Cardiac fibroblast (primary cell): ENCODE measurements around the gene FANCC.

Experiments used
- DNase-seq, 2 donors: peaks; one replicate each; pipeline versions ENCODE4 v3.0.0 to v3.0.0-alpha.2; 2010; ENCODE audit warnings: low read depth in 2 of 2
- H3K4me3 ChIP-seq, 2 donors: replicated peaks in 1 of 2; 1 replicate in 1 of 2; 2 replicates in 1 of 2; pipeline ENCODE4 v1.5.1; 2011; ENCODE audit warnings: low read depth in 2 of 2, low read length in 2 of 2, mild to moderate bottlenecking in 2 of 2, moderate library complexity in 1 of 2
- TF ChIP-seq, protein P1 (sequence below): IDR thresholded peaks from one replicate; pipeline ENCODE4 v1.5.1; 2011; ENCODE audit warnings: low read depth, mild to moderate bottlenecking, low read length, inconsistent platforms

Gene FANCC

DNA sequence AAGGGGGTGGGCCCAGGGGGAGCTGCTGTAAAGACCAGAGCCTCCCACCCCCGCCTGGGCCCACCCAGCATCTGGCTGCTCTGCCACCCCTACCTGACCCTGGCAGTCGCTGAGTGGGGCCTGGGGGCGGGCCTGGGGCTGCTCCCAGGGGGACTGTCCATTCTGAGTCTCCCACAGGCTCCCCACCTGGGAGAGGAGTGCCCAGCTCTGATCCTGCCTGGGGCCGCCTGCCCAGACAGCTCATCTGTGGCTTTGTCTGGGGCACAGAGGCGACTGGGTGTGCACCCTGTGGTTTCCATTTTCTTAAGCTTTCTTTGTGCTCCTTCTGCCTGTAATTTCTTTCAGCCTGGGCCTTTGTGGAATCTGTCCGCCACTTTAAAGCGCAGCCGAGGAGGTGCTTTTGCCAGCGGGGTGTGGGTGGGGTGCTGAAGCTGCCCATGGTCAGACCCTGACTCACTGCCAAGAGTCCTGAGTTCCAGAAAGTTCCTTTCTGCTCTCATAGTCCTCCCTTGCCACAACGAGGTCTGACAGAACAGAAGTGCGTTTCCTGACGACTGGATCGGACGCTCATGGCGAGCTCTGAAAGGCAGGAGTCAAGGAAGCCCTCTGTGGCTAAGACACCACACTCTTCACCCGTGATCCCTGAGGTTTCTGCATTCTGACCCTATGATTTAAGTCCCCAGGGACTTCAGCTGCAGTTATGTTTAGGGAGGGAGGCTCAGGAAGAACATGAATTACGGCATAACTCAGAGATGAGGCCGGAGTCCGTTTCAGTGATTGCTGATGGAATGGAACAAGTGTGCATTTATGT, 225.0 kb downstream of the FANCC start:
- peak; percentile 68 to 95 for DNase-seq
- TF ChIP-seq, protein P1, sequence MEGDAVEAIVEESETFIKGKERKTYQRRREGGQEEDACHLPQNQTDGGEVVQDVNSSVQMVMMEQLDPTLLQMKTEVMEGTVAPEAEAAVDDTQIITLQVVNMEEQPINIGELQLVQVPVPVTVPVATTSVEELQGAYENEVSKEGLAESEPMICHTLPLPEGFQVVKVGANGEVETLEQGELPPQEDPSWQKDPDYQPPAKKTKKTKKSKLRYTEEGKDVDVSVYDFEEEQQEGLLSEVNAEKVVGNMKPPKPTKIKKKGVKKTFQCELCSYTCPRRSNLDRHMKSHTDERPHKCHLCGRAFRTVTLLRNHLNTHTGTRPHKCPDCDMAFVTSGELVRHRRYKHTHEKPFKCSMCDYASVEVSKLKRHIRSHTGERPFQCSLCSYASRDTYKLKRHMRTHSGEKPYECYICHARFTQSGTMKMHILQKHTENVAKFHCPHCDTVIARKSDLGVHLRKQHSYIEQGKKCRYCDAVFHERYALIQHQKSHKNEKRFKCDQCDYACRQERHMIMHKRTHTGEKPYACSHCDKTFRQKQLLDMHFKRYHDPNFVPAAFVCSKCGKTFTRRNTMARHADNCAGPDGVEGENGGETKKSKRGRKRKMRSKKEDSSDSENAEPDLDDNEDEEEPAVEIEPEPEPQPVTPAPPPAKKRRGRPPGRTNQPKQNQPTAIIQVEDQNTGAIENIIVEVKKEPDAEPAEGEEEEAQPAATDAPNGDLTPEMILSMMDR, result no peak
- no peak overlapping the region for H3K4me3 ChIP-seq

DNA sequence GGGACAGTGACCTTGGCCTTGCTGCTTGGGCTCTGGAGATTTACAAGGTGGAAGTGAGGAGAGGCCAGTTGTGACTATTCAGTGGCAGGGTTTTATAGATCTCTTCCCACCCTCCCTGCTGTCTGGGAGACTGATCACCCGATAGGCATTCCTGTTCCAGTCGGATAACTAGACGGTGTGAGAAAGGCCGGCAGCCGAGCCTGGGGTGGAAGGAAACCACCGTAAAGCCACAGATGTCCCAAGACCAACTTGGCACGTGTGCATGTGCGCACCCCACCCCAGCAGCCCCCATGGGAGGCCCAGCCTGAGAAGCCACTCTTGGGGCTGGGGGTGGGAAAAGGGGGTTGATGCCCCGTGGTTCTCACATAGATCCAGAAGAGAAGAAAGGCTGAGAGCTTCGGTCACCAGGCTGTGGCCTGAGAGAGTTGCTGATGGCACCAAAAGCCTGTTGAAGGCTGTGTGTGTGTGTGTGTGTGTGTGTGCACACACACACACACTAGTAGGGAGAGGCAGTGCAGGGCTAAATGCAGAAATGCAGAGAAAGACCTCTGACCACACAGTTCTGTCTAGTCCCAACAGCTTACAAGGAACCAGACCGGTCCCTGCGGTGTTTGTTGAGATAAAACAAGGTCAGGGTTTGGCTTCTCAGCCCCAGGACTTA, 225.8 kb downstream of the FANCC start:
- TF ChIP-seq, protein P1, result no peak
- DNase-seq, result peak; percentile 60 to 72
- no peak overlapping the region for H3K4me3 ChIP-seq

DNA sequence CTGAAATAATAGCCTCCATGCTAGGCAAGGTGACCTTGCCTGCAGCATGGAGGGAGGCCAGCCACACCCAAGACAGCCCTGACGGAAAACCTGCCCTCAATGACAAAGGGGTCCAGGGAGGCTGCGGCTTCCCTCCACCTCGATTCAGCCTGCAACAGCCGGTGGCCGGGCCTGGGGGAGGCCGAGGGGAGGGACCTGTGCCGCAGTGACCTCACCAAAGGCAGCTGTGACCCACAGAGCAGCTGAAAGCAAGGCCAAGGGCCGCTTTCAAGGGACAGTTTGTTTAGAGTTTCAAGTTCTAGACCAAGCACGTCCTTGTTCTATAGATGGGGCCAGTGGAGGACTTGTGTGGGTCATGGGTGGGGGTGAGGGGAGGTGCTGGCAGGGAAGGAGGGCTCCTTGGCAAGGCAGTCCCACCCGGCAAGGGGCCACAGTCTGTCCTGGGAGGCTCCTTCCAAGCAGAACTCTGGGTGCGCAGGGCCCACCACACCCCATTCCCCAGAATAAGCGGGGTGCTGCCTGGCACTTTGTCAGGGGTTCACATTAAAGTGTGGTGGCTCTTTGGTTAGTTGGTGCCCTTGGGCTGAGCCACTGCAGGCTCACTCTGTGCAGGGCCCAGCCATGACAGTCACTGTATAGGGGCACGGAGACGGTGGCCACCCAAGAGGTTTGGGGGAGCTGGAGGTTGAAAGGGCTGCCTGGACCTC, 226.5 kb downstream of the FANCC start:
- TF ChIP-seq, protein P1, result no peak
- no peak for DNase-seq
- H3K4me3 ChIP-seq, result no peak overlapping the region

DNA sequence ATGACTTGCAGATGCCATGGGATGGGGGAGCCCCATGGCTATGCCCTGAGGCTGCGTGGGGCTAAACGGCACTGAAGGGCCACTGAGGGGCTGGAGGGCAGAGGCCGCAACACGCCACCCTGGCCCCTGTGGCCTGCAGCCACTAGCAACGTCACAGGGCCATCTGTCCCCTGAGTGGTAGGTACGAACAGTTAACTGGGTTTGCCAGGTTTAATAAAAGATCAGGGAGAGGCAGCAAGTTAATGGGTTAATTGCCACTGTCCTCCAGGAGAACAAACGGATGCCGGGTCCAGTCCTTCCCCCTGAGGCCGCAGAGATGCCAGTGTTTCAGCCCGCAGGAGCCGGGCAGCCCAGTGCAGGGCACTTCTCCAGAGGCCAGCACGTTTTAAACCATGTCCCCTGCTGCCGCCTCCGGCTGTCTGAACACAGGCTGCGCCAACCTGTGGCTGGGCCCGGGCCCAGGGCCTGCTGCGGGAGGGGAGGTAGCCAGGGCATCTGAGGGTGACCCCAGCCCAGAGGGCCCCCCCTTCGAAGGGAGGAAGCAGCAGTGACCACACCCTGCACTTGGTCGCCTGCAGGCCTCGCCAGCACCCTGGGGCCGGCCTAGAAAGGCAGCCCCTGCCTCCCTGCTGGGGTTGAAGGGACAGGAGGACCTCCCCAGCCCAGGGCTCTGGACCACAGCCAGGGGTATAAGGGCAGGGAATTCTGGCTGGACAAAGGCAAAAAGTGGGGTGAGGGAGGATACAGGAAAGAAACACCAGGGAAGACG, 227.3 kb downstream of the FANCC start:
- no peak for DNase-seq
- no peak overlapping the region for H3K4me3 ChIP-seq
- TF ChIP-seq, protein P1, result no peak

DNA sequence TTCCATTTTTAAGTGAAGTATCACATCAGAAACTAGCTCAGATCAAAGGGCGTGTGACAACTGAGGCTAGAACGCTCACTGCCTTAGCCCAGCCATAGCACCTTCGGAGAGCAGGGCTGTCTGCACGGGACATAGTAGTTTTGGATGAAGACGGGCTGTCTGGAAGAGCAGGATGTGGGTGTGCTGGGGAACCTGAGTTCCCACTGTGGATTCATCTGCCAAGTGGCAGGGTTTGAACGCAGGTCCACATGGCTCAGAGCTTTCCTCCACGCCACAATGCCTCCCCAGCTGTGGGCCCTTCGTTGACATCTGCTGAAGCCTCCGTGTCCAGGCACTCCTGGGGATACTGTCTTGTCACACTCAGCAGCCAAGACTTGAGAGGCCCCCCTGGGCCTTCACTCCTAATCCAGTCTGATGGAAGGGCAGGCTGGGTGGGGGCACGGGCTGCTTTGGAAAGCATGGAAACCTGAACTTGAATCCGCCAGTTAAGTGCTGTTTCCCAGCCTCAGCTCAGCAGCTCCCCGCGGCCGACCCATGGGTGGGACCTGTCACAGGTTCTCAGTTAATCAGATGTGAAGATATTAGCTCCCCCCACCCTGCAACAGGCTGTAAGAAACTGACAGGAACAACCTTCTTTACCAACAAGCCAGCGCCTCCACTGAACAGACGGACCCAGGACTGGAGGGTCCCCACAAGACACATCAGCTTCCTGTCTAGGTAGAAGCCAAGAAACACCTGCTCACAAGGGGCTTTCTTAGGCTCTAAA, 228.1 kb downstream of the FANCC start:
- H3K4me3 ChIP-seq, result no peak overlapping the region
- TF ChIP-seq, protein P1, result no peak
- no peak for DNase-seq
